Mucosa of descending colon (tissue), 3 donors: ENCODE data around the gene MIGA2. TPM values are rescaled to one million over a fixed set of nuclear protein-coding genes. Genes with fewer than 3 reads are reported as not detected.

Source experiments
- ATAC-seq: fragments of 200-7000 bp; cut with Tn5 transposase; one replicate; pipeline ENCODE4 v1.9.1; 2020; ENCODE audit warnings: mild to moderate bottlenecking, moderate library complexity
- DNase-seq, 3 donors: peaks; one replicate each; pipeline ENCODE4 v3.0.0-alpha.2; 2020
- H3K36me3 ChIP-seq: fragments of 200-600 bp; one replicate; pipeline ENCODE4 v1.8.0; 2021; ENCODE audit warnings: low read depth, mild to moderate bottlenecking
- H3K4me1 ChIP-seq: fragments of 200-600 bp; one replicate; pipeline ENCODE4 v1.8.0; 2021; ENCODE audit warnings: low read depth, mild to moderate bottlenecking
- H3K4me3 ChIP-seq: fragments of 200-600 bp; one replicate; pipeline ENCODE4 v1.8.0; 2021; ENCODE audit warnings: mild to moderate bottlenecking
- H3K9me3 ChIP-seq: fragments of 200-600 bp; one replicate; pipeline ENCODE4 v1.8.0; 2021; ENCODE audit warnings: mild to moderate bottlenecking
- CTCF ChIP-seq: fragments of 200-600 bp; IDR thresholded peaks from one replicate; pipeline ENCODE4 v1.8.0; 2022; ENCODE audit warnings: antibody characterized with exemption, mild to moderate bottlenecking
- intact Hi-C, 2 donors: fragments of 100-400 bp; cut with DNase I in 1 of 2; cut with micrococcal nuclease in 1 of 2; formaldehyde crosslinking; loops; one replicate each; pipeline versions ENCODE4 v1.11.0 to v1.11.1; 2022; cut with DNase I, micrococcal nuclease
- total RNA-seq, 3 donors: library from RNA; stranded (reverse); fragmentation: NEBNext Ultra II Directional in 2 of 3; extraction: Animal tissue kit (Norgen Biotek cat#: 25700) in 2 of 3; gene quantifications; one replicate each; pipeline versions ENCODE4 v1.2.1 to v1.2.4, GENCODE V29; 2021 to 2023
- donor health status: DM: no; HTN: no; CAD: no; lungs with moderate emphysema.
- donor health status: DM: no; HTN: no; CAD: no.
- donor health status: DM: no; HTN: yes; CAD: no.

The MIGA2 gene
- total RNA-seq, 3 donors from 2014 or later: 56.2 to 89.4 (median 57.1) TPM

GRCh38 chr9:129095908-129096307 is 59.5 kb downstream of the MIGA2 start:
- peaks cover 3% of the 10 kb centered on the region for H3K4me1 ChIP-seq
- H3K4me3 ChIP-seq: no peak overlapping the region
- H3K9me3 ChIP-seq: no peaks in the 10 kb centered on the region
- TF ChIP-seq CTCF: no peak
- intact Hi-C loops: no loop called here
- H3K36me3 ChIP-seq: no peaks in the 10 kb centered on the region
- DNase-seq (peak in 1 of 3 donors; percentile 35), ATAC-seq (no peak)

- TF ChIP-seq CTCF: no peak
- no peaks in the 10 kb centered on the region for H3K36me3 ChIP-seq
- intact Hi-C loops: no loop called here
- no peak for ATAC-seq
- peak in 1 of 3 donors; percentile 18 for DNase-seq
- no peak overlapping the region for H3K4me3 ChIP-seq
- H3K9me3 ChIP-seq: no peaks in the 10 kb centered on the region
- no peaks in the 10 kb centered on the region for H3K4me1 ChIP-seq
These were observed 61.4 kb downstream of the MIGA2 start for GRCh38 chr9:129097671-129098306.

- peak in 1 of 3 donors; percentile 38 for DNase-seq
- H3K36me3 ChIP-seq: no peaks in the 10 kb centered on the region
These were observed 61.9 kb downstream of the MIGA2 start for GRCh38 chr9:129098328-129098727.

GRCh38 chr9:129100383-129101169 is 64.2 kb downstream of the MIGA2 start:
- DNase-seq: no peak
- Histone ChIP-seq H3K36me3 (no peaks in the 10 kb centered on the region), H3K9me3 (no peaks in the 10 kb centered on the region), H3K4me3 (no peak overlapping the region), H3K4me1 (no peaks in the 10 kb centered on the region)
- intact Hi-C loops: no loop called here
- ATAC-seq: no peak
- TF ChIP-seq CTCF: no peak

More at GRCh38 chr9:129098328-129098727, 61.9 kb downstream of the MIGA2 start:
- TF ChIP-seq CTCF: no peak
- no peak for ATAC-seq
- intact Hi-C loops: no loop called here
- Histone ChIP-seq H3K9me3 (no peaks in the 10 kb centered on the region), H3K4me3 (no peak overlapping the region), H3K4me1 (no peaks in the 10 kb centered on the region)

- intact Hi-C loops: no loop called here
- Histone ChIP-seq H3K9me3 (no peaks in the 10 kb centered on the region), H3K4me1 (no peaks in the 10 kb centered on the region), H3K4me3 (no peak overlapping the region), H3K36me3 (no peaks in the 10 kb centered on the region)
- ATAC-seq (no peak), DNase-seq (no peak)
- no peak for TF ChIP-seq CTCF
These were observed 64.9 kb downstream of the MIGA2 start for GRCh38 chr9:129101279-129101678.
